GM12874 (cell line): Measurements from ENCODE around the gene ENO1.

Experiments
- CTCF ChIP-seq: IDR thresholded peaks from 2 replicates; pipeline ENCODE4 v1.5.1; 2011; ENCODE audit warnings: low read depth, mild to moderate bottlenecking, control low read depth, low read length, moderate library complexity; ENCODE audit not compliant: insufficient read depth

The ENO1 gene

GRCh38 chr1:8913457-8913856 lies 35.0 kb upstream of the ENO1 start:
- no peak for TF ChIP-seq CTCF

GRCh38 chr1:8911416-8912309 lies 33.2 kb upstream of the ENO1 start:
- no peak for TF ChIP-seq CTCF

GRCh38 chr1:8910914-8911313 lies 32.4 kb upstream of the ENO1 start:
- no peak for TF ChIP-seq CTCF

- no peak for TF ChIP-seq CTCF
Observed at GRCh38 chr1:8910331-8910730, 31.8 kb upstream of the ENO1 start.

GRCh38 chr1:8908388-8909151 lies 30.1 kb upstream of the ENO1 start:
- no peak for TF ChIP-seq CTCF

GRCh38 chr1:8905582-8906191 lies 27.2 kb upstream of the ENO1 start:
- TF ChIP-seq CTCF: no peak
